ENCODE results near the gene NARS2. TPM values are rescaled to one million over a fixed set of nuclear protein-coding genes. Genes with fewer than 3 reads are reported as not detected.

The NARS2 gene
- 16.2 TPM for total RNA-seq (ENCODE audit: unreplicated experiment)
- long read RNA-seq, transcript NARS2-201 (14 exons, 2,519 nt): major isoform, 14 of 24 reads
- long read RNA-seq, partial matches to known transcripts: 1 of 24 reads
- long read RNA-seq, other reads (novel, unspliced or antisense): 9 of 24 reads

- Mint-ChIP-seq H3K36me3 (ENCODE audit: low read depth, unreplicated experiment) (peaks cover 11% of the 10 kb centered on the region), H3K27ac (ENCODE audit: unreplicated experiment) (peak within 1 kb of the TSS; percentile 89), H3K27me3 (ENCODE audit: unreplicated experiment) (no peaks in the 10 kb centered on the region), H3K4me1 (ENCODE audit: unreplicated experiment) (peaks cover 26% of the 10 kb centered on the region), H3K9me3 (ENCODE audit: unreplicated experiment) (no peaks in the 10 kb centered on the region), H3K4me3 (ENCODE audit: unreplicated experiment) (peak within 1 kb of the TSS; percentile 96)
- peak; percentile 94 for DNase-seq (ENCODE audit: low spot score)
- no peak for TF ChIP-seq CTCF (IDR thresholded peaks at IDR 0.05; ENCODE audit: unreplicated experiment)
These were observed at the start of gene NARS2 for GRCh38 chr11:78574386-78575381. NARS2 (minus strand) TSS chr11:78574864; CDS start chr11:78574488, 376 bp downstream.

- Mint-ChIP-seq H3K27ac (ENCODE audit: unreplicated experiment) (no peak overlapping the region), H3K27me3 (ENCODE audit: unreplicated experiment) (no peaks in the 10 kb centered on the region)
These were observed 48.0 kb upstream of the NARS2 start for GRCh38 chr11:78622666-78623065.

GRCh38 chr11:78620159-78620558 lies 45.5 kb upstream of the NARS2 start:
- no peak for DNase-seq (ENCODE audit: low spot score)
- Mint-ChIP-seq H3K27me3 (ENCODE audit: unreplicated experiment) (no peaks in the 10 kb centered on the region), H3K9me3 (ENCODE audit: unreplicated experiment) (peaks cover 9% of the 10 kb centered on the region), H3K36me3 (ENCODE audit: low read depth, unreplicated experiment) (peaks cover 7% of the 10 kb centered on the region), H3K4me1 (ENCODE audit: unreplicated experiment) (no peaks in the 10 kb centered on the region), H3K4me3 (ENCODE audit: unreplicated experiment) (no peak overlapping the region), H3K27ac (ENCODE audit: unreplicated experiment) (no peak overlapping the region)
- TF ChIP-seq CTCF (IDR thresholded peaks at IDR 0.05; ENCODE audit: unreplicated experiment): no peak

More at GRCh38 chr11:78622666-78623065, 48.0 kb upstream of the NARS2 start:
- peaks cover 7% of the 10 kb centered on the region for H3K36me3 Mint-ChIP-seq (ENCODE audit: low read depth, unreplicated experiment)
- no peak for DNase-seq (ENCODE audit: low spot score)
- TF ChIP-seq CTCF (IDR thresholded peaks at IDR 0.05; ENCODE audit: unreplicated experiment): no peak
- H3K4me3 Mint-ChIP-seq (ENCODE audit: unreplicated experiment): no peak overlapping the region
- no peaks in the 10 kb centered on the region for H3K4me1 Mint-ChIP-seq (ENCODE audit: unreplicated experiment)
- peaks cover 9% of the 10 kb centered on the region for H3K9me3 Mint-ChIP-seq (ENCODE audit: unreplicated experiment)

GRCh38 chr11:78615724-78616123 lies 41.1 kb upstream of the NARS2 start:
- TF ChIP-seq CTCF (IDR thresholded peaks at IDR 0.05; ENCODE audit: unreplicated experiment): no peak
- peaks cover 7% of the 10 kb centered on the region for H3K36me3 Mint-ChIP-seq (ENCODE audit: low read depth, unreplicated experiment)
- no peak for DNase-seq (ENCODE audit: low spot score)

More at GRCh38 chr11:78615724-78616123, 41.1 kb upstream of the NARS2 start:
- Mint-ChIP-seq H3K4me3 (ENCODE audit: unreplicated experiment) (no peak overlapping the region), H3K4me1 (ENCODE audit: unreplicated experiment) (no peaks in the 10 kb centered on the region), H3K27me3 (ENCODE audit: unreplicated experiment) (peaks cover 3% of the 10 kb centered on the region), H3K9me3 (ENCODE audit: unreplicated experiment) (peaks cover 9% of the 10 kb centered on the region), H3K27ac (ENCODE audit: unreplicated experiment) (no peak overlapping the region)

Data from endothelial cell (in vitro differentiated cells).